Measurements from ENCODE around the gene NSUN2. TPM values are rescaled to one million over a fixed set of nuclear protein-coding genes. Genes with fewer than 3 reads are reported as not detected.
"Not testable (repeated sequence)": the region's sequence is repeated elsewhere in the genome, so short reads cannot be mapped to it uniquely, and the experiment has no call there.

The NSUN2 gene
- total RNA-seq, 5 donors from 2014 or later (not counting 1 experiment from before 2014, with no cell fraction given) = 60.8 to 90.9 (median 68.7) TPM

DNA sequence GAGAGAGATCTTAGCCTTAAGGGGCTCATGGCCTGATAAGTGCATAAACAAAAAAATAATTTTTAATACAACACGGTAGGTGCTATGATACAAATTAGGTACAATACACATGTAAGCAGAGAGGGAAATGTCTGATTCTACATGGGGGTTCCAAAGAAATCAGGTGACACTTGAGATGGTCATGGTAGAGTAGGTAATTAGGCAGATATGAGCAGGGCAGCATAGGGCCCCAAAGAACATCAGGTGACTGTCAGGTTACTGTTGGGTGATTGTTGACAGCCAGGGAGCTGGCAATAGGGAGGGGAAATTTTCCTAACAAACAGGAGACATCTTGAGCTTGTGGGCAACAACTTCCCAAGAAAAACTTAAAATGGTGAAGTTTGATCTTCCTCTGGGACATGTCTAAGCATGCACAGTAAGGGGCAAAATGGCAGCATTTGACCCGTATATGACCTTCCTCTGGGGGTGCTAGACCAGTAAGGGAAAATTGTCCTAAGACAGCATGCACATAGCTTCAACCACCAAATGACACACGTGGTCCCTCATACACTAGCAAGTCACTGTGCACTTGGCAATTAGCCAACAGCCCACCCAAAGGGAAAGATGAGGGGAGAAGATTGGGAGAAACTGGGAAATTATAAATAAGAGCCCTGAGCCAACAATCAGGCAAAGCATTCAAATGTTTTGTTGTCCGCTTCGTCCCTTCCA, 43.1 kb upstream of the NSUN2 start:
- WGBS (ENCODE audit: insufficient coverage) = no CpG with 5 or more reads among the region's 5 CpGs
- Mint-ChIP-seq H3K4me1 (no peaks in the 10 kb centered on the region), H3K27me3 (peaks cover 0 to 8% of the 10 kb centered on the region in 2 donors), H3K27ac (no peak overlapping the region), H3K9me3 (peaks cover 0 to 8% (median 0%) of the 10 kb centered on the region in 3 donors), H3K4me3 (no peak overlapping the region), H3K36me3 (peaks cover 20% of the 10 kb centered on the region)
- no peak for ATAC-seq (replicated peaks in 1 of 4)
- Histone ChIP-seq H3K4me1 (ENCODE audit: control insufficient read depth in 1 of 2, extremely low read depth in 1 of 2, insufficient read depth in 2 of 2, low read length in 2 of 2) (no peaks in the 10 kb centered on the region), H3K4me3 (ENCODE audit: control insufficient read depth in 1 of 2, extremely low read depth in 1 of 2, low read length in 1 of 2) (no peak overlapping the region), H3K36me3 (ENCODE audit: control insufficient read depth in 2 of 2, extremely low read depth in 1 of 2, insufficient read depth in 1 of 2, low read length in 1 of 2) (no peaks in the 10 kb centered on the region), H3K27ac (ENCODE audit: low read length) (no peak overlapping the region), H3K27me3 (replicated peaks in 1 of 2; ENCODE audit: control insufficient read depth in 2 of 2, extremely low read depth in 1 of 2, insufficient read depth in 2 of 2, low read length in 1 of 2) (no peaks in the 10 kb centered on the region), H3K9me3 (no peaks in the 10 kb centered on the region)
- no peak for DNase-seq
- ChIA-PET CTCF (no interaction called here), POLR2A (no interaction called here)

DNA sequence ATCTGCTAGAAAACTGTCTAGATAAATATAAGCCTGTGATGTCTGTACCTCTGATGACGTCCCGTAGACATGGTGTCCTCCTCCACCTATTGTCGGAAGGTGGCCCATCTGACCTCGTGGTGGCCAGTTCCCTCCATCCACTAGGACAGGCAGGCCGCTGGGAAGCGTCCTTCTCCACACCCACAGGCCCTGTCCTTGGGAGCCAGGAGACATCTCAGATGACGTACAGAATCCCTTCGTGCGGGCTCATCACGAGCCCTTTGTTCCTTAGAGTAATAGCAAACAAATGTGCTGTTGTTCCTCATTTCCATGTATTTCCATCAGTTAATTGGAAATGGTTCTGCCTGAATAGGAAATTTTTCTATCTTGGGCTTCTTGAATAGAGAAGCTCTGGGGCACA, 42.0 kb upstream of the NSUN2 start:
- H3K4me1 ChIP-seq (ENCODE audit: control insufficient read depth in 1 of 2, extremely low read depth in 1 of 2, insufficient read depth in 2 of 2, low read length in 2 of 2) = no peaks in the 10 kb centered on the region
- H3K4me3 Mint-ChIP-seq = no peak overlapping the region
- no peaks in the 10 kb centered on the region for H3K4me1 Mint-ChIP-seq
- 93% methylated on average over 6 of the region's 10 CpGs for WGBS (ENCODE audit: insufficient coverage)
- ATAC-seq (replicated peaks in 1 of 4) (no peak), DNase-seq (no peak)
- peaks cover 0 to 8% of the 10 kb centered on the region in 2 donors for H3K27me3 Mint-ChIP-seq
- ChIA-PET CTCF (no interaction called here), POLR2A (no interaction called here)
- H3K27ac ChIP-seq (ENCODE audit: low read length) = no peak overlapping the region
- H3K9me3 Mint-ChIP-seq = peaks cover 0 to 8% (median 0%) of the 10 kb centered on the region in 3 donors
- no peaks in the 10 kb centered on the region for H3K36me3 ChIP-seq (ENCODE audit: control insufficient read depth in 2 of 2, extremely low read depth in 1 of 2, insufficient read depth in 1 of 2, low read length in 1 of 2)
- peaks cover 29% of the 10 kb centered on the region for H3K36me3 Mint-ChIP-seq
- no peak overlapping the region for H3K4me3 ChIP-seq (ENCODE audit: control insufficient read depth in 1 of 2, extremely low read depth in 1 of 2, low read length in 1 of 2)
- H3K9me3 ChIP-seq = no peaks in the 10 kb centered on the region
- H3K27me3 ChIP-seq (replicated peaks in 1 of 2; ENCODE audit: control insufficient read depth in 2 of 2, extremely low read depth in 1 of 2, insufficient read depth in 2 of 2, low read length in 1 of 2) = no peaks in the 10 kb centered on the region
- no peak overlapping the region for H3K27ac Mint-ChIP-seq

DNA sequence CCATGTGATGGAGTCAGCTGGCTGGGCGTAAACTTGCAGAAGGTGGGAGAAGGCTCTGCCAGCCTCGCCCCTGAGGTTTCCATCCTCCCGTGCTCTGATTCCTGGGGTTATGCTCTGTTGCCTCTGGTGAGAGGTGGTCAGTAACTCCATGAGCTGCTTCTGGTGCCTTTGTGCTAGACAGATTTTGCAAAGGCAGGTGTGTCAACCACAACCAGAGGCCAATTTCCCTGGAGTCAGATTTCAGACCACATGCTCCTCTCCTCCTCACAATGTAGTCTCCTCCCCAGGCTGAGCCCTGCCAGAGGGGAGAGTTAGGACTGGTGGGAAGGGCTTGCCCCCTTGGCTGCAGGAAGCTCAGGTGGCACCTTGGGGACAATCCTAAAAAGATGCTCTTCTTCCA, 41.6 kb upstream of the NSUN2 start:
- peaks cover 0 to 8% (median 0%) of the 10 kb centered on the region in 3 donors for H3K9me3 Mint-ChIP-seq
- H3K4me1 Mint-ChIP-seq = no peaks in the 10 kb centered on the region
- no peak overlapping the region for H3K27ac Mint-ChIP-seq
- H3K4me1 ChIP-seq (ENCODE audit: control insufficient read depth in 1 of 2, extremely low read depth in 1 of 2, insufficient read depth in 2 of 2, low read length in 2 of 2) = no peaks in the 10 kb centered on the region
- WGBS (ENCODE audit: insufficient coverage) = 100% methylated on average over 2 of the region's 3 CpGs
- ChIA-PET POLR2A (no interaction called here), CTCF (no interaction called here)
- peaks cover 33% of the 10 kb centered on the region for H3K36me3 Mint-ChIP-seq
- ATAC-seq (replicated peaks in 1 of 4) (no peak), DNase-seq (no peak)
- peaks cover 0 to 8% of the 10 kb centered on the region in 2 donors for H3K27me3 Mint-ChIP-seq
- no peak overlapping the region for H3K27ac ChIP-seq (ENCODE audit: low read length)
- H3K4me3 Mint-ChIP-seq = no peak overlapping the region
- no peaks in the 10 kb centered on the region for H3K27me3 ChIP-seq (replicated peaks in 1 of 2; ENCODE audit: control insufficient read depth in 2 of 2, extremely low read depth in 1 of 2, insufficient read depth in 2 of 2, low read length in 1 of 2)
- no peaks in the 10 kb centered on the region for H3K9me3 ChIP-seq
- H3K4me3 ChIP-seq (ENCODE audit: control insufficient read depth in 1 of 2, extremely low read depth in 1 of 2, low read length in 1 of 2) = no peak overlapping the region
- no peaks in the 10 kb centered on the region for H3K36me3 ChIP-seq (ENCODE audit: control insufficient read depth in 2 of 2, extremely low read depth in 1 of 2, insufficient read depth in 1 of 2, low read length in 1 of 2)

DNA sequence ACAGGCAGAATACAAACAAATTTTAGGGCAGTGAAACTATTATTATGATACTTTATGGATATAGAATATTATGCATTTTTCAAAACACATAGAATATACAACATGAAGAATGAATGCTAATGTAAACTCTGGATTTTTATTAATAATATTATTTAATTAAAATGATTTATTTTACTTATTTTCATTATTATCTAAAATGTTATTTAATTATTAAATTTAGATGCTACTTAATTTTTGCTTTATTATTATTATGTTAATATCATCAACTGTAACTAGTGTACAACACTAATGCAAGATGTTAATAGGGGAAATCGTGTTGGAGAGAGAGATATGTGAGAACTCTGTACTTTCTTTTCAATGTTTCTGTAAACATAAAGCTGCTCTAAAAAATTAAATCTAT, 41.1 kb upstream of the NSUN2 start:
- POLR2A ChIA-PET = no interaction called here
- H3K9me3 Mint-ChIP-seq = peaks cover 0 to 8% (median 0%) of the 10 kb centered on the region in 3 donors
- no peaks in the 10 kb centered on the region for H3K9me3 ChIP-seq

DNA sequence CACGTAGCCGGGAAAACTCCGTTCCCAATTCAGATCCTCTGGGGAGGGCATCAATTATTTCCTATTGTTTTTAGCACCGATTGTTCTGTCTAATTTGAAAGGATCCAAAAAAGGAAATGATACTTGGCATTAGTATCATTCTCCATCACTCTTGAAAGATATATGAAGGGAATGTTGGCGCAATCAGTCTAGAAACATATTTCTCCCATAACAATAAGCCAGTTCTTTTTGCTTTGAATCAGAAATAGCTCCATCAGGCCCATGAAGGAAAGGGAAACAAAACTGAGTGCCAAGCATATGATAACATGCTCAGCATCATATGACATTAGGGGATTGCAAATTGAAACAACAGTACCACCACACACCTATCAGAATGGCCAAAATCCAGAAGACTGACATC, 40.2 kb upstream of the NSUN2 start:
- no peak overlapping the region for H3K4me3 Mint-ChIP-seq
- POLR2A ChIA-PET = no interaction called here

More for the DNA sequence above, 41.1 kb upstream of the NSUN2 start:
- no peaks in the 10 kb centered on the region for H3K4me1 Mint-ChIP-seq
- H3K36me3 Mint-ChIP-seq = peaks cover 37% of the 10 kb centered on the region
- ATAC-seq (replicated peaks in 1 of 4) (no peak), DNase-seq (no peak)
- Histone ChIP-seq H3K27ac (ENCODE audit: low read length) (no peak overlapping the region), H3K4me3 (ENCODE audit: control insufficient read depth in 1 of 2, extremely low read depth in 1 of 2, low read length in 1 of 2) (no peak overlapping the region), H3K36me3 (ENCODE audit: control insufficient read depth in 2 of 2, extremely low read depth in 1 of 2, insufficient read depth in 1 of 2, low read length in 1 of 2) (no peaks in the 10 kb centered on the region), H3K4me1 (ENCODE audit: control insufficient read depth in 1 of 2, extremely low read depth in 1 of 2, insufficient read depth in 2 of 2, low read length in 2 of 2) (no peaks in the 10 kb centered on the region), H3K27me3 (replicated peaks in 1 of 2; ENCODE audit: control insufficient read depth in 2 of 2, extremely low read depth in 1 of 2, insufficient read depth in 2 of 2, low read length in 1 of 2) (no peaks in the 10 kb centered on the region)
- WGBS (ENCODE audit: insufficient coverage) = no CpG with 5 or more reads among the region's 1 CpG
- H3K27me3 Mint-ChIP-seq = peaks cover 0 to 6% of the 10 kb centered on the region in 2 donors
- CTCF ChIA-PET = no interaction called here
- no peak overlapping the region for H3K4me3 Mint-ChIP-seq
- H3K27ac Mint-ChIP-seq = no peak overlapping the region

DNA sequence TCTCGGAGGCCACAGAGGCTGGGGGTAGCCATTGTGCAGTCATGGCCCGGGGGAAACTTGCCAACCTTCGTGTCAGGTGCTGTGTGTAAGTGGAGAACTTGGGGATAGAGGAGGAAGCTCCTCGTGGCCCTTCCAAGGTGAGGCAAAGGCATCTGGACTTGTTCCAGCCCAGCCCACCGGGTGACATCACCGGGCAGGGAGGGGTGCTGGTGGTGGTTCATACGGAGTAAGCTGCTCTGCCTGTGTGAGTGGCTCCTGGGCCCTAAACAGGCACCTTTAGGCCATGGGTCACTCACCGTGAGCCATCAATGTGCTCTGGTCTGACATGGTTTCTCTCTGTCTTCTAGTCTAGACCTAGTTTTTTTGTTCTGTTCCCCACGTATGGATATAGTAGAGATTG, 35.9 kb upstream of the NSUN2 start:
- H3K9me3 ChIP-seq; H3K4me1 Mint-ChIP-seq; DNase-seq; H3K4me3 Mint-ChIP-seq; H3K27ac ChIP-seq (ENCODE audit: low read length); H3K27me3 ChIP-seq (replicated peaks in 1 of 2; ENCODE audit: control insufficient read depth in 2 of 2, extremely low read depth in 1 of 2, insufficient read depth in 2 of 2, low read length in 1 of 2); H3K4me3 ChIP-seq (ENCODE audit: control insufficient read depth in 1 of 2, extremely low read depth in 1 of 2, low read length in 1 of 2); H3K27ac Mint-ChIP-seq; H3K27me3 Mint-ChIP-seq; POLR2A ChIA-PET; H3K9me3 Mint-ChIP-seq; H3K36me3 ChIP-seq (ENCODE audit: control insufficient read depth in 2 of 2, extremely low read depth in 1 of 2, insufficient read depth in 1 of 2, low read length in 1 of 2); H3K4me1 ChIP-seq (ENCODE audit: control insufficient read depth in 1 of 2, extremely low read depth in 1 of 2, insufficient read depth in 2 of 2, low read length in 2 of 2); ATAC-seq (replicated peaks in 1 of 4): not testable (repeated sequence)
- CTCF ChIA-PET = interaction anchor here in 1 of 2 donors (0.6 kb wide), 1 partner anchor 41 kb away, joined by 3 read pairs; no protein-coding TSS in a partner anchor
- 90% methylated on average over 5 of the region's 9 CpGs for WGBS (ENCODE audit: insufficient coverage)
- H3K36me3 Mint-ChIP-seq = peaks cover 55% of the 10 kb centered on the region

More for the DNA sequence above, 40.2 kb upstream of the NSUN2 start:
- Histone ChIP-seq H3K4me3 (ENCODE audit: control insufficient read depth in 1 of 2, extremely low read depth in 1 of 2, low read length in 1 of 2) (no peak overlapping the region), H3K9me3 (no peaks in the 10 kb centered on the region), H3K27ac (ENCODE audit: low read length) (no peak overlapping the region), H3K4me1 (ENCODE audit: control insufficient read depth in 1 of 2, extremely low read depth in 1 of 2, insufficient read depth in 2 of 2, low read length in 2 of 2) (no peaks in the 10 kb centered on the region), H3K27me3 (replicated peaks in 1 of 2; ENCODE audit: control insufficient read depth in 2 of 2, extremely low read depth in 1 of 2, insufficient read depth in 2 of 2, low read length in 1 of 2) (no peaks in the 10 kb centered on the region), H3K36me3 (ENCODE audit: control insufficient read depth in 2 of 2, extremely low read depth in 1 of 2, insufficient read depth in 1 of 2, low read length in 1 of 2) (no peaks in the 10 kb centered on the region)
- ATAC-seq (replicated peaks in 1 of 4) (no peak), DNase-seq (no peak)
- Mint-ChIP-seq H3K9me3 (peaks cover 0 to 8% (median 0%) of the 10 kb centered on the region in 3 donors), H3K27me3 (peaks cover 0 to 3% of the 10 kb centered on the region in 2 donors), H3K36me3 (peaks cover 44% of the 10 kb centered on the region), H3K4me1 (no peaks in the 10 kb centered on the region), H3K27ac (no peak overlapping the region)
- CTCF ChIA-PET = no interaction called here
- WGBS (ENCODE audit: insufficient coverage) = 100% methylated on average over 2 of the region's 5 CpGs

Data from T-cell (primary cell).